Measurements from ENCODE around the gene HOXC9.
A peak's percentile ranks its signal among the peaks of the same experiment; 100 is the strongest.

Gene HOXC9

DNA sequence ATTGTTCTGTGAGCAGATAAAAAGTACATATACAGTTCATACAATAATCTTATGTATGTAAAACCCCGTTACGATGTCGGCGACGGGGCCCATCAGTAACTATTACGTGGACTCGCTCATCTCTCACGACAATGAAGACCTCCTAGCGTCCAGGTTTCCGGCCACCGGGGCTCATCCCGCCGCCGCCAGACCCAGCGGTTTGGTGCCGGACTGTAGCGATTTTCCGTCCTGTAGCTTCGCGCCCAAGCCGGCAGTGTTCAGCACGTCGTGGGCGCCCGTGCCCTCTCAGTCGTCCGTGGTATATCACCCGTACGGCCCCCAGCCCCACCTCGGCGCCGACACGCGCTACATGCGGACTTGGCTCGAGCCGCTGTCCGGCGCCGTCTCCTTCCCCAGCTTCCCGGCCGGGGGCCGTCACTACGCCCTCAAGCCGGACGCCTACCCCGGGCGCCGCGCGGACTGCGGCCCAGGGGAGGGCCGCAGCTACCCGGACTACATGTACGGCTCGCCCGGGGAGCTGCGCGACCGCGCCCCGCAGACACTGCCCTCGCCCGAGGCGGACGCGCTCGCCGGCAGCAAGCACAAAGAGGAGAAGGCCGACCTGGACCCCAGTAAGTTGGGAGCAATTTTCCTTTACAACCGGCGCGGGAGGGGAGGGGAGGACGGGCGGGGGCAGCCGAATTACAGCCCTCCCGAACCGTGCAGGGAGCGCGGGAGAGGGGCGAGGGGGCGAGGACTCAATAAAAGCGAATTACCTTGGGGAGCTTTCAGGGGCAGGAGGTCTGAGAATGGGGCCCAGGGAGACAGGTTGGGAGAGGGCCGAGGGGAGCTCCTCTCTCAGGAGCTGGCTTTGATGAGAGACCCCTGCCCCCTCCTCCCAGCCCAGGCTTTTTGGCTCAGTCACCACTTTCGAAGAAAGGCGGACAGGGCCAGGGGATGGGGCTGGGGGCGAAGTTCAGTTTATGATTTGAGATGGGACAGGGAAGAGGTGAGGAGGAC, at the start of gene HOXC9:
HOXC9 (plus strand) TSS at position 46 of the 999 bp plus-strand sequence; CDS start at position 74, 28 bp downstream.
- no peak for DNase-seq

DNA sequence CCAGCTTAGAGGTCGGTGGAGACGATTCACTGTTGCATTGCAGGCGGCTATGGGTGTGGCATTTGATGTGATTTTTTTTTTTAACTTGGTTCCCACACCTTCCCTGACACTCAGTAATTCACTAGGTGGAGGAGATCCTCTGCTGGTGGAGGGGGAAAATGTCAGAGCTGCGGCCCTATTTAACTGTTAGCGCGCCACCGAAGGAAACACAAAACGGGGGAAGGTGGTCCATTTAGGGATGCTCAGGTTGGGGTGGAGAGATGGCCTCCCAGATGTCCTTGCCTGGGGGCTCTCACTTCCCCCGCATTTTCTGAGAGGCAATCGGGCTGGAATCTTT, 49.6 kb upstream of the HOXC9 start:
- no peak for DNase-seq

DNA sequence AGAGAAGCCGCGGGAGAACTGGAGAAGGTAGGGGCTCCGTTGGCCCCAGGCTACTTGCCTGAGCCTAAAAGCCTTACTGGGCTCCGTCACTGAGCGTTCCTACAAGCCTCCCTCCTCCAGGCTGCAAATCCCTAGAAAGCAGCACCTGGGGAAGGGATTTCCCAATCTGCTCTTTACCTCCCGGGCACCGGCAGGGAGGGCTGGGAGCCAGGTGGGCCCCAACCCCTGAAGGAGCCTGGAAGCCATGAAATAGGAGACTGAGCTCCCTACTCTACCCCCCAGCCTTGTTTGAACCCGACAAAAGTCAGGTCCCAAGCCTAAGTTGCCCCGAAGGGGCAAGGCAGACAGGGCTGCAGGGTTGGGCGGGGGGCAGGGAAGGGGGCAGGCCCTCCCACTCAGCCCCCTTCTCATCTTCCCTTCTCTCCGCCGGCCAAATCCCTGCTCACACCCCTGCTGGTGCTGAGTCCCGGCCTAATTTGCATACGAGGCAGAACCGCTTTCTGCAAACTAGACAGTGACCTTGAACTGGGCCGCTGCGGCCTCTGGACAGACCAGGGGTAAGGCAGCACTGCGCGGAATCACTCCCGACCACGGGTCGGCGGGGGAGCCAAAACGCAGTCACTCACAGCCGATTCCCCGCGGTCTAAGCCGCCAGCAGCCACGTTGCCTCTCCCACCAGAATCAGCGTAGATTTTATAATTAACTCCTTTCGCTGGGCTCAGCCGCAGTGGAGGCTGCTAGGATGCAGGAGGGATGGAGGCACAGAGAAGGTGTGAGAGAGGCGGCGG, 49.0 kb upstream of the HOXC9 start:
- no peak for DNase-seq

DNA sequence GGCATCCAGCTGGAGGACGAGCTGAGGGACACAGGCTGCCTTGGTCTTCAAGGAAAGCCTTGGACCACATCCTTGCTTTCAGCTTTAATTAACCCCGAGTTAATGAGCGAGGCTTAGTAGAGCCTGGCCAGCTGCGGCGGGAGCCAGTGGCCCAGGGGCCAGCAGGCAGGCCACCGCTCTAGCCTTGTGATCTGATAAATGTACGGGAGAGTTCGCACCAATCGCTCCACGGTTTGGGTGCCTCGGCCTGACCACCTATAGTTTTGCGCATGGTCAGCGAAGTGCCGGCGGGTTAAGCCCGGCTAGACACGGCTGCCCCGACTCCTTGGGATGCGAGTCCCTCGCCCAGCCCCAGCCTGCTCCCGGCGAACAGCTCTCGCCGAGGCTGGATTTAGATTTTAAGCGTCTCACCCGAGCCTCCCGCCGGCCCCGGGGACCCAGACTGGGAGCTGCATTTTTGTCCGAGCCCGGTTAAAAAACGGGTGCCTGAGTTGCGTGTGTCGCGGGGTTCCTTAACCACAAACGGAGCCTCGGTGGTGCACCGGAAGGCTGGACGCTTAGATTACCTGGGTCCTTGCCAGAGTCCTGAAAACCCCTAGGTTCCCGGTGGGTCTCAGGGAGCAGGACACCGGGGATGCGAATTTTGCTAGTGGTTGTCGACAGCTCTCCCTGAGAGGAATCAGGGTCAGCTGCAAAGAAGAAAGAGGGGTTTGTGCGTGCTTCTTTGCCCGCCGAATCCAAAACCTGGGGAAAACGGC, 48.2 kb upstream of the HOXC9 start:
- DNase-seq: no peak

DNA sequence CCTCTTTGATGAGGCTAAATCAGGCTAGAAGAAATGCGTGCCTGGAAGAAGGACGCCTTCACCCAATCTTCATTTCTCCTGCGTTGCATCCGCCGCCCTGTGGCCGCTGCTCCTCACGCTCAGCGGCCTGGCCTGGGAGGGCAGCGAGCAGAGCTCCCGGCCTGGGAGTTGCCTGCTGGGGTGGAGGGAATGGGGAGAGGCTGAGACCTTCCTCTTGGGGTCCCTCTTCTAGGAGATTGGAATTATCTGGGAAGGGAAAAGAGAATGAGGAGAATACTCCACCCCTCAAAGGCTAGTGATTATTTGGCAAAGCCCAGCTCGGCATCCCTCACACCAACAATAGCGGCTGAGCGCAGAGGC, 47.6 kb upstream of the HOXC9 start:
- no peak for DNase-seq

DNA sequence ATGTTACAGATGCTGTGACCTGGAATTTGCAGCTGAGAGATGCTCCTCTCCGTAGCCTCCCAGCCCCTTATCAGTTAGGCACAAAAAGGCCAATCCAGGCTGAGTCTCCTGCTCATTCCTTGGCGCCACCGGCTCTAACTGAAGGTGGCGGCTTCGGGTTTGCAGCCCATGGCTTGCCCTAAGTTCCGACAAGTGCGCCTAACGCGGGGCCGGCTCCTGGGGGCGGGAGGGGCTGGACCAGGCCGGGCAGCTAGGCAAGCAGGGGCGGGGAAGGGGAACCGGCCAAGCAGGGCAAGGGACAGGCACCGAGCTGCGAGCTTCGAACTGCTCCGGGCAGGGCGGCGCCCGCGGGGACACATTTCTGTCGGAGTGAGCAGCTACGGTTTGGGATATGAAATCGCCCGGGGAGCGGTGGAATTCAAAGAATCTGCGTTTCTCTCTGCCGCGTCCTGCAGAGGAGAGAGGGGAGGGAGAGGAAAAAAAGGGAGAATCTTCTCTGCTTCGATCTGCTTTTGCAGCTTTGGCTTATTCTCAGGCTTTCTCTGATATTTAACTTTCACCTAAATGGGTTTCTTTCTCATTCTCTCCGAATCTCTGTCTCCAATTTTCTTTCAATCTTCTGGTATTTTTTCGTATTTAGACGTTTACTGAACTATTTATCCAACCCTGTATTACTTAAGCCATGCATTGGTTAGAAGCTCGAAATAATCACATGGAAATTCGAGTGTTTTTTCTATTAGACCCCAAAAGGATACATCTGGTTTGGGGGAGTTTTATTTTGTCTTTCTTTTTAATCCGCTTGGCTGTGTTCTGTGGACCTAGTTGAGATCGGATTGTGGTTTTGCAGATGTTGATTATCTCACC, 46.9 kb upstream of the HOXC9 start:
- peak; percentile 38 for DNase-seq

DNA sequence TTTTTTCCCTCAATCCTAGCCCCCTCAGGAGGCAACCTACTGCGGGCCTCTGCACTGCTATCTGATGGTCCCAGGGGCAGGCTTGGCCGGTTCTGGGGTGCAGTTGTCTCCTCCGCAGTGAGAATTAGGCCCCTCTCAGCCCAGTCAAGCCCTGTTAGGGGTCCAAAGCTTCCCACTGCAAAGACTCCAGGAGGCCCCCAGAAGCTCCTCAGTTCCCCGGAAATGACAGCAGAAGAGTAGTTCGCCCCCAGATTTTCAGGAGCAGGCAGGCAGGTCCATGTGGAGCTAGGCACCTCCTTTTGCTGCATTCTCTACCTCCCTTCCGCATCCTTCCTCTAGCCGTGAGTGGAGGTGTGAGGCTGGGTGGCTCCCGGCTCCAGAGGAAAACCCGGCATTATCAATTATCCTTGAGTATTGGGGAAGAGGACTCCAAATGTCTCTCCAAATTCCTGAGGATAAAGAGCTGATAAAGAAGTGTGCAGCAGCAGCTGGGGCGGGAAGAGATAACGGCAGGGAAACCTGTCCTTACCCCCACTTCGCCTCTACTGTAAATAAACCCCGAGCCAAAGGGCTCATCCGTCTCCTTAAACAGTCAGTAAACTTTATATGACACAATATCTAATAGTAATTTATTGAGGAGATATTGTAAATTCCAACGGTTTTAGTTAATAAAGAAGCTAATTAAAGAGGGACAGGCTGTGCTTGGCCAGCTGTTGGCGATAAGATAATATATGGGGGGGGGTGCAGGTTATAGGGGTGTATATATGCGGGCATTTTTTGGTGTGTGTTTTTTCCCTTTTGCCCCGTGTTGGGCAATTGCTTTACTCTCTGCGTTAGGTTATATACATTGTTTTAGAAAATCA, 45.9 kb upstream of the HOXC9 start:
- DNase-seq: no peak

DNA sequence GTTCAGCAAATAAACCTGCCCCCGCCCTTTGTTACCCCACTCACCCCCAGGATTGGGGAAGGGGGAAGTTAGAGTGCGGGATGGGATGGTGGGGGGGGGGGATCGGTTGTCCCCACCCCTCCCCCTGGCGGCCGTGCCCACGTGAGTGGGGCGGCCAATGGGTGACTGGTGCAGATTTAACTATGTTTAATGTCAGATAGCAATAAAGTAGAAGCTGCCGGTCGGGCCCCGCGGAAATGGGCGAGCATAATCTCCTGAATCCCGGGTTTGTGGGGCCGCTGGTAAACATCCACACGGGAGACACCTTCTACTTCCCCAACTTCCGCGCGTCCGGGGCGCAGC, 45.3 kb upstream of the HOXC9 start, which contains the start of gene HOXC12:
HOXC12 (plus strand) TSS at position 210 of the 342 bp plus-strand sequence; CDS start at position 237, 27 bp downstream.
- DNase-seq: no peak

DNA sequence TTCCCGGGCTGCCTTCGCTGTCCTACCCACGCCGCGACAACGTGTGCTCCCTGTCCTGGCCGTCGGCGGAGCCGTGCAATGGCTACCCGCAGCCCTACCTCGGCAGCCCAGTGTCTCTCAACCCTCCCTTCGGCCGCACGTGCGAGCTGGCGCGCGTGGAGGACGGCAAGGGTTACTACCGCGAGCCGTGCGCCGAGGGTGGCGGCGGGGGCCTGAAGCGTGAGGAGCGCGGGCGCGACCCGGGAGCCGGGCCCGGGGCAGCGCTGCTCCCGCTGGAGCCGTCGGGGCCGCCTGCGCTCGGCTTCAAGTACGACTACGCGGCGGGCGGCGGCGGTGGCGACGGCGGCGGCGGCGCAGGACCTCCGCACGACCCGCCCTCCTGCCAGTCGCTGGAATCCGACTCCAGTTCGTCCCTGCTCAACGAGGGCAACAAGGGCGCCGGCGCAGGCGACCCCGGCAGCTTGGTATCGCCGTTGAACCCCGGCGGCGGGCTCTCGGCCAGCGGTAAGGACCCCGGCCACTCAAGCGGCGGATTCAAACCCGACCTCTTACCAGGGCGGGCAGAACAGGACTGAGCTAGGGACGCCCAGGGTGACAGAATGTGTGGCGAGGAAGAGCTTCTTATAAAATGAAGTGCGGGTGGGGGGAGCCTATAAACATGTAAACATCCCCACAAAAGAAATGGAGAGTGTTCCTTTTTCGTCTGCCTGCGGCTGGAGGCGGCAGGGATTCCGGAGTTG, 44.8 kb upstream of the HOXC9 start:
- no peak for DNase-seq

DNA sequence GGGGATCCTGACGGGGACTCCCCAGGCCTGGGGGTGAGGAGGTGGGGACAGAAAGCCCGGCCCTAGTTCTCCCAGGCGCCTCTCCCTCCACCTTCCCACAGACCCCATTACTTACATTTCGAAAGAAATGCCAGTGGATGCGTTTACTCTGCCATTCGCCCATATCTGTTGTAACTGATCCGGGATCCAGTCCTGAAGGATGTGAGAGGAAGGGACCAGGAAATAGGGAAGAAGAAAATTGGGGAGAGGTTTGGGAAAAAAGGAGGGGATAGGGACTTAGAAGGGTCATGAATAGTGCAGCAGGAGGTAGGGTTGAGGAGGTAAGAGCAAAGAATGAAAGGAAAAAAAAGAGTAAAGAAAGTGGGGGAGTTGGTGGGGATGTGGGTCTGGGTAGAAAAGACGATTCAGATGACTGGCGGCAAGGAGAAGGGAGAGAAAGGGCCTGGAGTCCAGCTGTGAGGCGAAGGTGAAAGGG, 44.1 kb upstream of the HOXC9 start:
- DNase-seq: no peak

DNA sequence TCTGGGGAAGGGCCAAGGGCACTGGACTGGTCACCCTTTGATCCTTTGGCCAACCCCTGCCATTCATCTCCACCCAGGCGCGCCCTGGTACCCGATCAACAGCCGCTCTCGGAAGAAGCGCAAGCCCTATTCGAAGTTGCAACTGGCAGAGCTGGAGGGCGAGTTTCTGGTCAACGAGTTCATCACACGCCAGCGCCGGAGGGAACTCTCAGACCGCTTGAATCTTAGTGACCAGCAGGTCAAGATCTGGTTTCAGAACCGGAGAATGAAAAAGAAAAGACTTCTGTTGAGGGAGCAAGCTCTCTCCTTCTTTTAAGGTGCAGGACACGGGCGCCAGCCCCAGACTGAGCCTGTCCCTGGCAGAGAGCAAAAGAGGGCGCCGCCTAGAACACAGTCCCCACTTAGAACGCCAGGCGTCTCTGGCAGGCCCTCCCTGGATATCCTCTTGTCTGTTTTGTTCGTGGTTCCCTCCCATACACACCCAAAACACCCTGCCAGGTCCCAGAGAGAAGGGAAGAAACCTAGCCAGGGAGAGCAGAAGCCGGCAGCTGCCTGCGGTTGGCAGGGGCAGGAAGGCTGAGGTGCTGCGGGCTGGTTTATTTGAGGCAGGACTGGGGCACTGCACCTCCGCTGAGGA, 43.6 kb upstream of the HOXC9 start:
- DNase-seq: no peak

DNA sequence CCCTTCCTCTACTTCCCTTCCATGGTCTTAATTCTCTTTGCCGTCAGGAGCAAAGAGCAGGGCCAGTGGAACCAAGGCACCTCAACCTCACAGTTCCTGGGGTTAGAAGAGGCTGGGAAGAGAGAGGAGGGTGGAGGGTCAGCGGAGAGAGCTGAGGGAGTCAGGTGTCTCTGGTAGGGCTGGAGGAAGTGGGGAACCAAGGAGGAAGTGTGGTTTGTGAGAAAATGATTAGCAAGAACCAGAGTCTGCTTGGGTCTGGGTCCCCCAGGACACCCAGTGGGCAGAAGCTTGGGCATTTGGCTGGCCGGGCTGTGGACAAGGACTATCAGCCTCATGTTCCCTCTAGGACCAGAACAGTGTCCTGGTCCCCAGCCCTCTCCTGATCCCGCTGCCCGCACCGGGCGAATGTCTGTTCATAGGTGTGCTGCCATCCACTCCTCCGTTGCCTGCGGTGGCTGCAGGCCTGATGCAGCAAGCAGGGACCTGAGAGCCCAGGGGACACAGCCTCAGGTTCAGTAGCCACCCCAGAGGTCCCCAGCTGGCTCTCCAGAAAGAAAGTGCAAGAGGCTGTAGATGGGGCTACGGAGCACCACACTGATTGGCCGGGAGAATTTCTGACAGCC, 42.9 kb upstream of the HOXC9 start:
- no peak for DNase-seq

DNA sequence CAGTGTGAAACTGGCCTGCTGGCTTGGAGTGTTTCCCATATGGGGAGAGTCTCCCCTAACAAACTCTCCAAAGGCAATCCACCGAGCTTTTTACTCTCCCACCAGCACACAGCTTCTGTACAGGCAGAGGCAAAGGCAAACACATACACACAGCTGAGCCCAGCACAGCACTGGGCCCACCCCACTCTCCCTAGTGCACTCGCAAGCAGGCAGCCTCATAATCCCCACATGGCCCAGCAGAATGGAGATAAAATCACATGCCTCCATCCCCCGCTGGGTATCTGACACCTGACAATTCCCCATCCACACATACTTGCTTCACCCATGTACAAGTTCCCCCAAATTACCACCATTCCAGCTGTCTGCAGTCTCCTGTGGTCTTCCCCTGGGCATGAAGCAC, 41.8 kb upstream of the HOXC9 start:
- no peak for DNase-seq

DNA sequence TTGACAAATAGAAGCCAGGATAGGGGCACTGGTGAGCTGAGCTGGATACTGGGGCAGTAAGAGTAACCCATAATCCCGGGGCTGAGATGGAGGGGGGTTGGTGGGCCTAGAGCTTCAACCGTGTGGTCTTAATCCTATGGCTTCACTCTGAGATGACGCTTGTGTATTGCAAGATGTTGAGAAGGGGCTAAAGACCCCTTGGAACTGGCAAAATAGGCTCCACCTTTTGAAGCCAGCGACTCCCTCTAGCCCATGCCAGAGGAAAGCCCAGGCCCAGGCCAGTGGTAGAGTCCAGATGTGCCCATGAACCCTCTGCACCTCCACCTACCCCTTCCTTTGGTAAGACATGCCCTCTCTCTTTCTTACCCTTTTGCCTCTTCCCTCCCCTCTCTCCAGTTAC, 40.6 kb upstream of the HOXC9 start:
- no peak for DNase-seq

DNA sequence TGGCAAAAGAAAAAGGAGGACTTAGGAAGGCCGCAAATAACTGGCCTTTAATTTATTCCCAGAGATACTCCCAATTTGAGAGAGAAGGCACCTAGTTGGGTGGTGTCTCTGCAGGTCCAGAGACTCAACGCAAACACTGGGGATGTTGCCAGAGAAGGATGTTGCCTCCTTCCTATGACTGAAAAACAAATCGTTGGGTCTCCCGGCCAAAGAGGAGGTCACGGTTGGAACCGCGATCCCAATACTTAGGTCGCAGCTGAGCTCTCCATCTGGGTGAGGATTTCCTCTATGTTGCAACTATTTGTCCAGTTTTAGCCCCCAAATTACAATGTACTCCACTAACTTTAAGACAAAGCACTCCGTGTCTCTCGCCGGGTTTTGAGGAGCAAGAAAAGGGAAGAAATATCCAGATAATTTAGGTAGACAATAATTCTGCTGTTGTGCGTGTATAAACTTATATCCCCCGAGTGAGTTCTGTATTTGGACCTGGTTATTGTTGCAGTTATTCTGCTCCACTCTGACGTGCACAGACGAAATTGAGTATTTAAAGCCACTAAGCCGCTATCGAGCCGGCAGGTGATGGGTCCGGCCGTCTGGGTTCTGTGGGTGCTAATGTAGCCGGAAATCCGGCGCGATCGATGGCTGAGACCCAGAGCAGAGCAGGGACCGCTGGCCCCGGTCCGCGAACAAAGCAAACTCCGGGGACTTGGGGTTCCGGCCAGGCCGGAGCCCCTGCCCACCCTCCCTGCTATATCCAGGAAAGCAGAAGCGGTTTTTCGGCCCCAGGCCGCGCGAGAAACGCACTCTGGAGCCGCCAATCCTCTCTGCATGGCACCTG, 39.6 kb upstream of the HOXC9 start:
- DNase-seq: no peak

DNA sequence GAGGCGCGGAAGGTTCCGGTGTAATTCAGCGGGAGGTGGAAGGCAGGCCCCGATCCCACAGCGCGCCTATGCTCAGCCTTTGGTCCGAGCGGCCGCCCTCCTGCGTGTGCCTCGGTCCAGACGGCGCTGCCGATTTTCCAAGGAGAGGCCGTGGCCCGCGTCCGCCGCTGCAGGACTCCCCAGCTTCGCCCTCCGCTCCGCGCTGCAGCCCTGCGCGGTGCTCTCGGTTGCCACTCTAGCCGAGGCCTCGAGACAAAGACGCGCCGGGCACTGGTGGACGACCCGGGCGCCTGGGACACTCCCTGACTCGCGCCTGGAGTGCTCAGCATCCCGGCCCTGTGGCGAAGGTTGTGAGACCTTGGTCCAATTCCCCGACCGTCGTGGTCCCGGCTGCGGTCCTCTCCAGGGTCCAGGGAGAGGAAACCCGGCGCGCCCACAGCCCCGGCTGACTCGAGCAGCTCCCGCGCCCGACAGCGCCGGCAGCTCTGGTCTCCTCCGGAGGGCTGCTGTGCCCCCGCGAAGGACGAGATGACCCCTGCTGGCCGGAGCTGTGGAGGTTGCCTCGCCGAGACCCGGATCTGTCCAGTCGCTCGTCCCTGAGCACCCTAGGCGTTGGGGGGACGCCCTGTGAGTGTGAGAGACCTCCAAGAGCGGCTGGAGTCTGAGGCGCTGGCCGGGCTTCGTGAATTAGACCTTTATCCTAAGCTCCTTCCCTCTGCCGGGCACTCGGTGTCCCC, 38.8 kb upstream of the HOXC9 start:
- no peak for DNase-seq

DNA sequence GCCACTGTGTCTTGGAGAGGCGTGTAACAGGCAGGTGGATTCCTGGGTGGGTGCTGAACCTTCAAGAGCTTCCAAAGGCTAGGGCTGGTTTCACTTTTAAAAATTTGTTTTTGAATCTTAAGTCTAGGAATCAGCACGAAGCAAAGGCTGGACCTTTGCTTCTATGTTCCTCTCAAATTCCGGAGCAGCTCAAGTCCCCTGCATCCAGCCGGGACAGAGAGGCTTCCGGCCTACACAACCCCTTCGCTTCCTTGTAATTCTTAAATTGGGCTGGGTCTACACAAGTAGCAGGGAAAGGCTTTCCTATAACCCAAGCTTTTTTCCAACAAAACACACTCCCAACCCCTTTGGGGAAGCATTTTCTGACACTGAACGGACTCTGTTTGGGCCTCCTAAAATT, 37.0 kb upstream of the HOXC9 start:
- DNase-seq: no peak
